ENCODE results near the gene SNURF.

Gene SNURF, protein sequence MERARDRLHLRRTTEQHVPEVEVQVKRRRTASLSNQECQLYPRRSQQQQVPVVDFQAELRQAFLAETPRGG

DNA sequence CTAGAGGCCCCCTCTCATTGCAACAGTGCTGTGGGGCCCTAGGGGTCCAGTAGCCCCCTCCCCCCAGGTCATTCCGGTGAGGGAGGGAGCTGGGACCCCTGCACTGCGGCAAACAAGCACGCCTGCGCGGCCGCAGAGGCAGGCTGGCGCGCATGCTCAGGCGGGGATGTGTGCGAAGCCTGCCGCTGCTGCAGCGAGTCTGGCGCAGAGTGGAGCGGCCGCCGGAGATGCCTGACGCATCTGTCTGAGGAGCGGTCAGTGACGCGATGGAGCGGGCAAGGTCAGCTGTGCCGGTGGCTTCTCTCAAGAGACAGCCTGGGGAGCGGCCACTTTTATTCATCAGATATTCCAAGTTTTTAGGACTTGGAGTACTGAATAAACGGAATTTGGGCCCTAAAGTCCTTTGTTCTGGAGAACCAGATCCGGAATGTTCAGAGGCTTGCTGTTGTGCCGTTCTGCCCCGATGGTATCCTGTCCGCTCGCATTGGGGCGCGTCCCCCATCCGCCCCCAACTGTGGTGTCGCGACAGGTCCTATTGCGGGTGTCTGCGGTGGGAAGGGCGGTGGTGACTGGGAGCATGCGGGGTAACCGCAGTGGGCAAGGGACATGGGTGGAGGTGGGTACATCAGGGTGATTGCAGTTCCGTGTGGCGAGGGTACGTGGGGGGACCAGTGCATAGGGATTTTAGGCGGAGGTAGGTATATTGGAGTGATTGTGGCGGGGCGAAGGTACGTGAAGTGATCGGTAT is at the start of gene SNURF, which contains the start of gene SNRPN:
Gene SNURF (plus strand): TSS at position 205 of the 748 bp plus-strand sequence. CDS start 62 bp downstream, at position 267.
Gene SNRPN (plus strand): TSS at position 205 of the 748 bp plus-strand sequence. CDS start 19,467 bp downstream, outside the sequence.
- Histone ChIP-seq H3K36me3 (ENCODE audit: low read length) (peaks cover 3% of the 10 kb centered on the region; the same call in 1 of the 2 replicates), H3K4me3 (ENCODE audit: insufficient read depth, low read length, poor library complexity, severe bottlenecking) (peak within 1 kb of the TSS; percentile 69), H3F3A (ENCODE audit: insufficient read depth) (no peaks in the 10 kb centered on the region), H3K9me3 (ENCODE audit: insufficient read depth, low read length) (no peaks in the 10 kb centered on the region), H3K9ac (ENCODE audit: low read length) (peak within 1 kb of the TSS; percentile 63), H3K27me3 (ENCODE audit: low read length) (no peaks in the 10 kb centered on the region), H3K4me2 (ENCODE audit: low read depth, low read length, poor library complexity, severe bottlenecking) (peak within 1 kb of the TSS; percentile 56), H3K9me2 (replicated peaks; ENCODE audit: insufficient read depth, low read length) (no peaks in the 10 kb centered on the region), H3K79me2 (ENCODE audit: insufficient read depth, low read length) (peaks cover 48% of the 10 kb centered on the region), H2AFZ (ENCODE audit: low read depth, low read length, severe bottlenecking) (peak within 1 kb of the TSS; percentile 85), H3K27ac (ENCODE audit: low read depth, low read length) (peak within 1 kb of the TSS; percentile 75), H4K20me1 (ENCODE audit: low read depth, low read length) (no peaks in the 10 kb centered on the region)
- no peak for TF ChIP-seq CTCF (IDR thresholded peaks at IDR 0.05; ENCODE audit: insufficient read depth, low read length, poor library complexity, severe bottlenecking)
- no peak for TF ChIP-seq EZH2phosphoT487 (conservative IDR thresholded peaks at IDR 0.05; ENCODE audit: low read length)

- TF ChIP-seq CTCF (IDR thresholded peaks at IDR 0.05; ENCODE audit: insufficient read depth, low read length, poor library complexity, severe bottlenecking) (no peak), EZH2phosphoT487 (conservative IDR thresholded peaks at IDR 0.05; ENCODE audit: low read length) (no peak)
- Histone ChIP-seq H3K4me2 (ENCODE audit: low read depth, low read length, poor library complexity, severe bottlenecking) (no peak overlapping the region), H3K9me3 (ENCODE audit: insufficient read depth, low read length) (peaks cover 5% of the 10 kb centered on the region; the same call in 1 of the 2 replicates)
These were observed 38.3 kb upstream of the SNURF start for GRCh38 chr15:24916305-24917009.

GRCh38 chr15:24917431-24917830 is 37.4 kb upstream of the SNURF start:
- Histone ChIP-seq H3K4me2 (ENCODE audit: low read depth, low read length, poor library complexity, severe bottlenecking) (no peak overlapping the region), H3K27ac (ENCODE audit: low read depth, low read length) (no peak overlapping the region), H3K9ac (ENCODE audit: low read length) (no peak overlapping the region), H3K27me3 (ENCODE audit: low read length) (no peaks in the 10 kb centered on the region), H3F3A (ENCODE audit: insufficient read depth) (no peaks in the 10 kb centered on the region), H3K9me3 (ENCODE audit: insufficient read depth, low read length) (peaks cover 5% of the 10 kb centered on the region; the same call in 1 of the 2 replicates), H2AFZ (ENCODE audit: low read depth, low read length, severe bottlenecking) (no peak overlapping the region), H3K36me3 (ENCODE audit: low read length) (no peaks in the 10 kb centered on the region), H3K4me3 (ENCODE audit: insufficient read depth, low read length, poor library complexity, severe bottlenecking) (no peak overlapping the region), H3K9me2 (replicated peaks; ENCODE audit: insufficient read depth, low read length) (no peaks in the 10 kb centered on the region), H4K20me1 (ENCODE audit: low read depth, low read length) (no peaks in the 10 kb centered on the region), H3K79me2 (ENCODE audit: insufficient read depth, low read length) (no peaks in the 10 kb centered on the region)
- TF ChIP-seq CTCF (IDR thresholded peaks at IDR 0.05; ENCODE audit: insufficient read depth, low read length, poor library complexity, severe bottlenecking), result no peak
- TF ChIP-seq EZH2phosphoT487 (conservative IDR thresholded peaks at IDR 0.05; ENCODE audit: low read length), result no peak

More at GRCh38 chr15:24916305-24917009, 38.3 kb upstream of the SNURF start:
- Histone ChIP-seq H3K79me2 (ENCODE audit: insufficient read depth, low read length) (no peaks in the 10 kb centered on the region), H3K9ac (ENCODE audit: low read length) (no peak overlapping the region), H3K27ac (ENCODE audit: low read depth, low read length) (no peak overlapping the region), H2AFZ (ENCODE audit: low read depth, low read length, severe bottlenecking) (no peak overlapping the region), H3K27me3 (ENCODE audit: low read length) (no peaks in the 10 kb centered on the region), H3K36me3 (ENCODE audit: low read length) (no peaks in the 10 kb centered on the region), H3F3A (ENCODE audit: insufficient read depth) (no peaks in the 10 kb centered on the region), H3K4me3 (ENCODE audit: insufficient read depth, low read length, poor library complexity, severe bottlenecking) (no peak overlapping the region), H4K20me1 (ENCODE audit: low read depth, low read length) (no peaks in the 10 kb centered on the region), H3K9me2 (replicated peaks; ENCODE audit: insufficient read depth, low read length) (no peaks in the 10 kb centered on the region)
